ENCODE measurements around the gene PAPLN. TPM values are rescaled to one million over a fixed set of nuclear protein-coding genes. Genes with fewer than 3 reads are reported as not detected.

Gene PAPLN, protein sequence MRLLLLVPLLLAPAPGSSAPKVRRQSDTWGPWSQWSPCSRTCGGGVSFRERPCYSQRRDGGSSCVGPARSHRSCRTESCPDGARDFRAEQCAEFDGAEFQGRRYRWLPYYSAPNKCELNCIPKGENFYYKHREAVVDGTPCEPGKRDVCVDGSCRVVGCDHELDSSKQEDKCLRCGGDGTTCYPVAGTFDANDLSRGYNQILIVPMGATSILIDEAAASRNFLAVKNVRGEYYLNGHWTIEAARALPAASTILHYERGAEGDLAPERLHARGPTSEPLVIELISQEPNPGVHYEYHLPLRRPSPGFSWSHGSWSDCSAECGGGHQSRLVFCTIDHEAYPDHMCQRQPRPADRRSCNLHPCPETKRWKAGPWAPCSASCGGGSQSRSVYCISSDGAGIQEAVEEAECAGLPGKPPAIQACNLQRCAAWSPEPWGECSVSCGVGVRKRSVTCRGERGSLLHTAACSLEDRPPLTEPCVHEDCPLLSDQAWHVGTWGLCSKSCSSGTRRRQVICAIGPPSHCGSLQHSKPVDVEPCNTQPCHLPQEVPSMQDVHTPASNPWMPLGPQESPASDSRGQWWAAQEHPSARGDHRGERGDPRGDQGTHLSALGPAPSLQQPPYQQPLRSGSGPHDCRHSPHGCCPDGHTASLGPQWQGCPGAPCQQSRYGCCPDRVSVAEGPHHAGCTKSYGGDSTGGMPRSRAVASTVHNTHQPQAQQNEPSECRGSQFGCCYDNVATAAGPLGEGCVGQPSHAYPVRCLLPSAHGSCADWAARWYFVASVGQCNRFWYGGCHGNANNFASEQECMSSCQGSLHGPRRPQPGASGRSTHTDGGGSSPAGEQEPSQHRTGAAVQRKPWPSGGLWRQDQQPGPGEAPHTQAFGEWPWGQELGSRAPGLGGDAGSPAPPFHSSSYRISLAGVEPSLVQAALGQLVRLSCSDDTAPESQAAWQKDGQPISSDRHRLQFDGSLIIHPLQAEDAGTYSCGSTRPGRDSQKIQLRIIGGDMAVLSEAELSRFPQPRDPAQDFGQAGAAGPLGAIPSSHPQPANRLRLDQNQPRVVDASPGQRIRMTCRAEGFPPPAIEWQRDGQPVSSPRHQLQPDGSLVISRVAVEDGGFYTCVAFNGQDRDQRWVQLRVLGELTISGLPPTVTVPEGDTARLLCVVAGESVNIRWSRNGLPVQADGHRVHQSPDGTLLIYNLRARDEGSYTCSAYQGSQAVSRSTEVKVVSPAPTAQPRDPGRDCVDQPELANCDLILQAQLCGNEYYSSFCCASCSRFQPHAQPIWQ
- total RNA-seq = 0.86 and 0.99 TPM in 2 replicates

DNA sequence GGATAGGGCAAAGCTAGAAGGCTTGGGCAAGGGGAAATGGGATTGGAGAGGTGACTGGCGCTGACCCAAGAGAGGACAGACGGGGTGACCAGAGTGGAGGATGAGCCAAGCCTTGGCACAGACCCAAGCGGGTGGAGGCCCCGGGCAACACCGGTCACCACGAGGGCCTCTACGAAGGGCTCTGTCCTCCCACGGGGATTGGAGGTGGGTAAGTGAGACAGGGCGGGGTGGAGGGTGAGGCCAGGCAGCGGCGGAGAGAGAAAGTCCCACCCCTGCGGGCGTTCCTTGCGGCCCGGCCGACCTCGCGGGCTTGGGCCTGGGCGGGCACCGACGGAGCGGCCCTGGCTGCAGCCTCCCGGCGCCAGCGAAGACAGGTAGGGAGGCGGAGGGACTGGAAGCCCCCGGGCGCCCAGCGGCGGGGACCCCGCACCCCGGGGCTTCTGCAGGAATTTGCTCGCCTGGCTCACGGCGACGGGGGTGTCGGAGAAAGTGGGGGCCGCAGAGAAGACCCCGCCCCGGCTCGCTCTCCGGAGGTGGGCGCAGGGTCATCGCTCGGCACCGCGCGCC, at the start of gene PAPLN:
Gene PAPLN (plus strand): TSS at position 288 of the 567 bp plus-strand sequence. CDS start 2,273 bp downstream, outside the sequence.

Other genes starting within 250 kb of the PAPLN start
- 9.2 and 9.4 TPM in 2 replicates for gene ZFYVE1, start 210.4 kb upstream of the PAPLN start, total RNA-seq
- gene RBM25, start 179.0 kb upstream of the PAPLN start, total RNA-seq = 14.7 and 19.4 TPM in 2 replicates
- gene PSEN1, start 101.0 kb upstream of the PAPLN start, total RNA-seq = 27.9 and 33.1 TPM in 2 replicates
- 27.8 and 37.3 TPM in 2 replicates for gene NUMB, start 221.0 kb downstream of the PAPLN start, total RNA-seq

All from hair follicular keratinocyte (primary cell).